Stomach (tissue), 9 donors: Measurements from ENCODE around the gene B3GAT1. TPM values are rescaled to one million over a fixed set of nuclear protein-coding genes. Genes with fewer than 3 reads are reported as not detected.
A peak's percentile ranks its signal among the peaks of the same experiment; 100 is the strongest.

Source experiments
- DNase-seq, 2 donors: peaks; one replicate each; pipeline versions ENCODE4 v3.0.0 to v3.0.0-alpha.2; 2013 to 2019
- H3K27ac ChIP-seq, 5 donors: fragments of 200-600 bp in 4 of 5; sonication (generic) in 4 of 5; one replicate each; pipeline ENCODE4 v1.5.1; 2013 to 2019; ENCODE audit warnings: mild to moderate bottlenecking in 1 of 5, moderate library complexity in 1 of 5
- H3K27me3 ChIP-seq, 3 donors: fragments of 200-600 bp; sonication (generic); one replicate each; pipeline ENCODE4 v1.5.1; 2017 to 2019; ENCODE audit warnings: mixed run types in 1 of 3
- H3K36me3 ChIP-seq, 4 donors: fragments of 200-600 bp; sonication (generic); 1 replicate in 3 of 4; 2 replicates in 1 of 4; pipeline ENCODE4 v1.5.1; 2016 to 2019
- H3K4me1 ChIP-seq, 4 donors: fragments of 200-600 bp; sonication (generic); one replicate each; pipeline ENCODE4 v1.5.1; 2016 to 2019
- H3K4me3 ChIP-seq, 4 donors: fragments of 200-600 bp; sonication (generic) in 3 of 4; one replicate each; pipeline ENCODE4 v1.5.1; 2016 to 2019; ENCODE audit warnings: mild to moderate bottlenecking in 1 of 4
- H3K9me3 ChIP-seq, 4 donors: fragments of 200-600 bp; sonication (generic); one replicate each; pipeline ENCODE4 v1.5.1; 2016 to 2019
- EP300 ChIP-seq: sonication (generic); formaldehyde crosslinking; IDR thresholded peaks from one replicate; pipeline ENCODE4 v1.6.1; 2017; ENCODE audit warnings: antibody characterized with exemption
- POLR2A ChIP-seq, 4 donors: fragments of 450-650 bp; IDR thresholded peaks; one replicate each; pipeline ENCODE4 v1.6.1; 2016; ENCODE audit warnings: antibody characterized with exemption in 4 of 4, control low read depth in 2 of 4, mild to moderate bottlenecking in 1 of 4, moderate library complexity in 1 of 4
- POLR2AphosphoS5 ChIP-seq, 3 donors: sonication (generic); formaldehyde crosslinking; IDR thresholded peaks; one replicate each; pipeline ENCODE4 v1.6.1; 2016; ENCODE audit warnings: antibody characterized with exemption in 3 of 3
- WGBS, 5 donors: extraction: QIAGEN DNeasy Blood & Tissue Kit in 3 of 5; methylation state at CpG; one replicate each; pipeline versions ENCODE4 v1.1.5 to v1.1.7; 2013 to 2018; 5-methylcytosine and 5-hydroxymethylcytosine counted together
- intact Hi-C: fragments of 100-400 bp; cut with DNase I; formaldehyde crosslinking; loops from one replicate; pipeline ENCODE4 v1.15.1; 2023; ENCODE audit warnings: low total_unique reads
- polyA plus RNA-seq, 3 donors: library from polyadenylated mRNA; stranded (reverse); fragments of 200-250 nt; gene quantifications; one replicate each; pipeline ENCODE4 v1.2.3, GENCODE V29; 2013
- total RNA-seq, 5 donors: library from RNA; depleted of rRNA; stranded (reverse); fragments of >200 nt; gene quantifications; one replicate each; pipeline versions ENCODE4 v1.1.0 to v1.2.3, GENCODE V29; 2014 to 2016
- TF ChIP-seq, protein P1 (sequence below), 7 experiments: fragments of 450-650 bp in 4 of 7; fragments of 200-600 bp in 3 of 7; sonication (generic) in 3 of 7; IDR thresholded peaks; one replicate each; pipeline ENCODE4 v1.5.1; 2016 to 2019; ENCODE audit warnings: antibody characterized with exemption in 7 of 7, control low read depth in 2 of 7, mild to moderate bottlenecking in 1 of 7
- donor health status: healthy with polysubstance abuse.
- donor health status: Bipolar disorder and iron deficiency.
- donor health status: healthy.

B3GAT1 gene
- total and polyA plus RNA-seq, 8 donors = 5.3 to 34.4 (median 18.7) TPM; not detected in 2

DNA sequence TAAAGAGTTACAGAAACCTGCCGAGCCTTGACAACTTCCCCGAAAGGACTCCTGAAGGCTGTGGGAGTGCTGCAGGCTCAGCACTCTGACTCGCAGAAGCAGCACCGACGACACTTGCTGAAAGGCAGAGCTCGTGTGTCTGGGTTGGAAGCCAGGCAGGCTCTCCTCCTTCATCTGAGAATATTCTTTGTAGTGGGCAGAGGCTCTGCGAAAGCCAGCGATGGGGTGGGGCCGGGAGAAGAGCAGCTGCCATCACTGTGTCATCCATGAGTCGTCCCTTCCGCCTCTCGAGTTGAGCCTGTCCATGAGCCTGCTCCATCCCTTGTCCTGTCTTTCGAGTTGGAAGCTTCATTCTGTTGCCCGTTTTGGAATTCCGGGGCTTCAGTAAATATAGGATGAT, 68.4 kb downstream of the B3GAT1 start:
- Histone ChIP-seq H3K27me3 (no peaks in the 10 kb centered on the region), H3K9me3 (no peaks in the 10 kb centered on the region), H3K27ac (no peak overlapping the region), H3K36me3 (no peaks in the 10 kb centered on the region), H3K4me3 (no peak overlapping the region), H3K4me1 (no peaks in the 10 kb centered on the region)
- DNase-seq = no peak
- intact Hi-C loops = no loop called here
- TF ChIP-seq POLR2AphosphoS5 (IDR thresholded peaks at IDR 0.05) = no peak
- 85 to 89% (median 85%) methylated on average over 15 of the region's 15 CpGs for WGBS, 5 donors

DNA sequence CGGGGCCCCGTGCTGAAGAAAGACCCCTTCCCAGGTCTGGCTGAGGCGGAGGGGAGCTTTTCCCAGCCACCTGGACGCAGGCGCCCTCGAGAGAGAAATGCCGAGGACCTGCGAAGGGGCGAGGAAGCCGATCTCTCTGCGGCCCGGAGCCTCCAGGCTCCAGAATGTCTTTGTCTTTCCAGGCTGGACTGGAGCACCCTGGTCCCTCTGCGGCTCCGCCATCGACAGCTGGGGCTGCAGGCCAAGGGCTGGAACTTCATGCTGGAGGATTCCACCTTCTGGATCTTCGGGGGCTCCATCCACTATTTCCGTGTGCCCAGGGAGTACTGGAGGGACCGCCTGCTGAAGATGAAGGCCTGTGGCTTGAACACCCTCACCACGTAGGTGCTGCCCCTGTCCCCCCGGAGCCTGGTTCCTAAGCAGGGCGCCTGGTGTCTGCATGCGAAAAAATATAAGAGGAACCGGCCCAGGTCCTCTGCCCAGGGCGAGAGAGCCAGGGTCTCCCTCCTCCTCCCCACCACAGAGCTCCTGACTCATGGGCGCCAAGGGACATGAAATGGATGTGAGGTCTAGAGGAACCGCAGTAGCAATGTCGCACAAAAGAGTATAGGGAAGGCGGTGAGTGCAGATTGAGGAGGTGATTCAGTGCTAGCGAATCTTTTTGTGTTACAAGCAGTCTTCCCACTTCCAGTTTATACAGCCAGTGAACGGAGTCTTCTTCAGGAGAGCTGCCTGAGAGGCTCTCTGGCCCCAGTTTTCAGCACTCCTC, 69.3 kb downstream of the B3GAT1 start:
- H3K9me3 ChIP-seq = no peaks in the 10 kb centered on the region
- TF ChIP-seq, protein P1, sequence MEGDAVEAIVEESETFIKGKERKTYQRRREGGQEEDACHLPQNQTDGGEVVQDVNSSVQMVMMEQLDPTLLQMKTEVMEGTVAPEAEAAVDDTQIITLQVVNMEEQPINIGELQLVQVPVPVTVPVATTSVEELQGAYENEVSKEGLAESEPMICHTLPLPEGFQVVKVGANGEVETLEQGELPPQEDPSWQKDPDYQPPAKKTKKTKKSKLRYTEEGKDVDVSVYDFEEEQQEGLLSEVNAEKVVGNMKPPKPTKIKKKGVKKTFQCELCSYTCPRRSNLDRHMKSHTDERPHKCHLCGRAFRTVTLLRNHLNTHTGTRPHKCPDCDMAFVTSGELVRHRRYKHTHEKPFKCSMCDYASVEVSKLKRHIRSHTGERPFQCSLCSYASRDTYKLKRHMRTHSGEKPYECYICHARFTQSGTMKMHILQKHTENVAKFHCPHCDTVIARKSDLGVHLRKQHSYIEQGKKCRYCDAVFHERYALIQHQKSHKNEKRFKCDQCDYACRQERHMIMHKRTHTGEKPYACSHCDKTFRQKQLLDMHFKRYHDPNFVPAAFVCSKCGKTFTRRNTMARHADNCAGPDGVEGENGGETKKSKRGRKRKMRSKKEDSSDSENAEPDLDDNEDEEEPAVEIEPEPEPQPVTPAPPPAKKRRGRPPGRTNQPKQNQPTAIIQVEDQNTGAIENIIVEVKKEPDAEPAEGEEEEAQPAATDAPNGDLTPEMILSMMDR (IDR thresholded peaks at IDR 0.05) = no peak
- TF ChIP-seq POLR2A (IDR thresholded peaks at IDR 0.05) (no peak), POLR2AphosphoS5 (IDR thresholded peaks at IDR 0.05) (no peak), EP300 (no peak)
- H3K4me1 ChIP-seq = no peaks in the 10 kb centered on the region
- H3K27me3 ChIP-seq = no peaks in the 10 kb centered on the region
- H3K27ac ChIP-seq = no peak overlapping the region
- DNase-seq = no peak
- no peak overlapping the region for H3K4me3 ChIP-seq
- no peaks in the 10 kb centered on the region for H3K36me3 ChIP-seq
- WGBS, 5 donors = 91 to 94% (median 92%) methylated on average over 23 to 30 of the region's 30 CpGs
- intact Hi-C loops = no loop called here

- H3K9me3 ChIP-seq = no peaks in the 10 kb centered on the region
- DNase-seq = no peak
- intact Hi-C loops = no loop called here
- no peak overlapping the region for H3K4me3 ChIP-seq
- H3K4me1 ChIP-seq = no peaks in the 10 kb centered on the region
- WGBS, 5 donors = 87 to 95% (median 91%) methylated on average over 8 to 68 of the region's 68 CpGs
- no peak overlapping the region for H3K27ac ChIP-seq
- H3K36me3 ChIP-seq = no peaks in the 10 kb centered on the region
- H3K27me3 ChIP-seq = no peaks in the 10 kb centered on the region
- TF ChIP-seq, protein P1 (IDR thresholded peaks at IDR 0.05) = no peak
- no peak for TF ChIP-seq EP300
- TF ChIP-seq POLR2AphosphoS5 (IDR thresholded peaks at IDR 0.05) = no peak
- no peak for TF ChIP-seq POLR2A (IDR thresholded peaks at IDR 0.05)
Observed at GRCh38 chr11:134341805-134342571, 70.1 kb downstream of the B3GAT1 start.

DNA sequence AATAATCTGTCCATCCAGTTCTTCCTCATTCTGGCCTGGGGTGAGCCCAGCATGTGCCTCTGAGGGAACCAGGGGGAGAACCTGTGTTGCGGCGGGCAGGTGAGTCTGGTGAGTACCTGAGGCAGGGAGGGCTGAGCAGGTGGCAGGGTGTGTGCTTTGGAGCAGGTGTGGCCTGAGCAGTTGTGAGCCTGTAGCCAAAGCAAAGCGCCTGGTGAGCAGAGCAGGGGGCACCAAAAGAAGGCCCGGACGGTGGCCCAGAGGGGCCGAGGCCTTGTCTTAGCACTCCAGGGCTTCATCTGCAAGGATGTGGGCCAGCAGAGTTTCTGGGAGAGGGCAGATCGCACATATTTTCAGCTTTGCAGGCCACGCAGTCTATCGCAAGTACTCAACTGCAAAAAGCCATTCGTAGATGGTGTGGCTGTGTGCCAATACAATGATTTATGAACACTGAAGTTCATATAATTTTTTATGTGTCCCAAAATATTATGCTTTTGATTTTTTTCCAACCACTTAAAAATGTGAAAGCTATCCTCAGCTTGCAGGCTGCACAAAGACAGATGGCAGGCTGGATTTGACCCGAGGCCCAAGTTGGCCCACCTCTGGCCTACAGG, 71.6 kb downstream of the B3GAT1 start:
- no peaks in the 10 kb centered on the region for H3K27me3 ChIP-seq
- WGBS, 5 donors = 82 to 93% (median 90%) methylated on average over 11 of the region's 11 CpGs

More for the DNA sequence above, 71.6 kb downstream of the B3GAT1 start:
- no peaks in the 10 kb centered on the region for H3K9me3 ChIP-seq
- no peaks in the 10 kb centered on the region for H3K36me3 ChIP-seq
- intact Hi-C loops = no loop called here
- TF ChIP-seq POLR2AphosphoS5 (IDR thresholded peaks at IDR 0.05) (no peak), POLR2A (IDR thresholded peaks at IDR 0.05) (no peak), EP300 (no peak)
- TF ChIP-seq, protein P1 (IDR thresholded peaks at IDR 0.05) = no peak
- H3K4me3 ChIP-seq = no peak overlapping the region
- DNase-seq = peak in 1 of 2 donors; percentile 47
- H3K27ac ChIP-seq = no peak overlapping the region
- H3K4me1 ChIP-seq = no peaks in the 10 kb centered on the region
